ENCODE measurements around the gene TIFAB.

TIFAB gene

DNA sequence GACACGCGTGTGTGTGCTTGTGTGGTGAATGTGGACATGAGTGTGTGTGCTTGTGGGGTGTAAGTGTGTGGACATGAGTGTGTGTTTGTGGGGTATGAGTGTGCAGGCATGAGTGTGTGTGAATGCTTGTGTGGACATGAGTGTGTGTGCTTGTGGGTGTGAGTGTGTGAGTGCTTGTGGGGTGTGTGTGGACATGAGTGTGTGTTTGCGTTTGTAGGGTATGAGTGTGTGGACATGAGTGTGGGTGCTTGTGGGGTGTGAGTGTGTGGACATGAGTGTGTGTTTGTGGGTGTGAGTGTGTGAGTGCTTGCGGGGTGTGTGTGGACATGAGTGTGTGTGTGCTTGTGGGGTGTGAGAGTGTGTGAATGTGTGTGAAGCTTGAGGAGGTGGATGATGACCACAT lies 29.8 kb upstream of the TIFAB start:
- DNase-seq = no peak

DNA sequence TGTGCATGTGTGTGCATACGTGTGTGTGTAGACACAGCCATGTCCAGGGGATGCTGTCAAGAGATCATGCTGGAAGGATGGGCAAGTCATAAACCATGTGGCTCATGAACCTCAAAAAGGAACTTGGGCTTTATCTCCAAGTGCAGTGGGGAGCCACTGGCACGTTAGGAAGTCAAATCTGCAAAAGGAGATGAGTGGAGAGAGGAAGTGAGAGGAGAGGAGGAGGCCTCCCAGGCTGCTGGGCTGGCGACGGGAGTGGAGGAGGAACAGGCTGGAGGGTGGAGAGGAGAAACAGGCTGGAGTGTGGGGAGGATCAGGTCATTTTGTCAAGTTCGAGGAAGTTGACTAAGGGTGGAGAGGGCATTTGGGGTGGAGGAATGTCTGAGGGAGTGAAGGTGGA lies 29.2 kb upstream of the TIFAB start:
- DNase-seq = no peak

DNA sequence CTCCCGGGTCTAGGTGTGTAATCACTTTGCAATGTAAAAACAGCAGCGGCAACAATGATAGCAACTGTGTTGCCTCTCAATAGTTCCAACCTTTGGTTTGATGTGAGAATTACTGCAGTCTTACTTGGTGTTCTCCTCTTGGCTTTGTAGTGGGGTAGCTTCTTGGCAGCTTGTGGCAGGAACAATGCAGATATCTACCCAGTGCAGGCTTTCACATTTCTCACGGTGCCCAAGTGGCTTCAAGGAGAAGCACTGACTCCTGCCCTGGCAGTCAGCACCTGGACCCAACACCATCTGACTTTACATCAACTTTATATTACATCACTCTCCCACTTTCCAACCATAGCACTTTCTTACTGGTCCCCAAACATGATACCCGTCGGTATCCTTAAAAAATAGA lies 28.4 kb upstream of the TIFAB start:
- DNase-seq = no peak

DNA sequence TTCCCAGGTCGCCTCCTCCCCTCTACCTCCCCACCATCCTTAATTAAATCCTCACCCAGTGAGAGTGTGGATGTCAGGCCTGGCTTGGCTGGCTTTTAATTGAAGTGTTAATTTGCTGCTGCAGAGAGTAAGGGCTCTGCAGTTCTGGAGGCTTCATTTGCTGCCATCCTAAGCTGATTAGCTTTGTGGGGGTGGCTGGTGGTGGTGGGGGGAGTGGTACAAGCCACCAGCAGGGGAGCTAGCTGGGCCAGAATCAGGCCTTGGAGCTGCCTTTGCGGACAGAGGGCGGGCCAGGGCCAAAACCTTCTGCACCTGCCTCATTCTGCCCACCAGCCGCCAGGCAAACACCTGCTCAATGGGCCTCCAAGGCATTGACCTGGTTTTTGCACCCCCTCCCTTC lies 26.8 kb upstream of the TIFAB start:
- no peak for DNase-seq

DNA sequence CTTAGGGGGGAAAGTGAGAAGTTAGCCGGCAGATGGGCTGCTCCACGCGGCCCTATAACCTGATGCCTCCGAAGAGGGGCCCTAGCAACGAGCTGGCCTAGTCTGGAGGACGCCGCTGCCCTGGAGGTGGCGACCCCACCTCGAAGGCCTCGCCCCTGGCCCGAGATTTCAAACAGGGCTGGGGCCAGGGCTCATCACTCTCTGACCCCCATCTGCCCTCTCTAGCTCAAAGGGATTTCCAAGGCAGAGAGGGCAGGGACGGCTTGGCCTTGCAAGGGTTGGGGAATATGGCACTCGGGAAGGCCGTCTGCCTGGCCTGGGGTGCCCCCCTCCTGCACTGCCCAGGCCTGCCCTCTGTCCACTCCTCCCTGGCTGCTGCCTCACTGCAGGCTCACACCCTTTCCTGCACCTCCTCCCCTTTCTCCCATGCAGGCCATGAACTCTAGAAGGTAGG lies 25.5 kb upstream of the TIFAB start:
- no peak for DNase-seq

DNA sequence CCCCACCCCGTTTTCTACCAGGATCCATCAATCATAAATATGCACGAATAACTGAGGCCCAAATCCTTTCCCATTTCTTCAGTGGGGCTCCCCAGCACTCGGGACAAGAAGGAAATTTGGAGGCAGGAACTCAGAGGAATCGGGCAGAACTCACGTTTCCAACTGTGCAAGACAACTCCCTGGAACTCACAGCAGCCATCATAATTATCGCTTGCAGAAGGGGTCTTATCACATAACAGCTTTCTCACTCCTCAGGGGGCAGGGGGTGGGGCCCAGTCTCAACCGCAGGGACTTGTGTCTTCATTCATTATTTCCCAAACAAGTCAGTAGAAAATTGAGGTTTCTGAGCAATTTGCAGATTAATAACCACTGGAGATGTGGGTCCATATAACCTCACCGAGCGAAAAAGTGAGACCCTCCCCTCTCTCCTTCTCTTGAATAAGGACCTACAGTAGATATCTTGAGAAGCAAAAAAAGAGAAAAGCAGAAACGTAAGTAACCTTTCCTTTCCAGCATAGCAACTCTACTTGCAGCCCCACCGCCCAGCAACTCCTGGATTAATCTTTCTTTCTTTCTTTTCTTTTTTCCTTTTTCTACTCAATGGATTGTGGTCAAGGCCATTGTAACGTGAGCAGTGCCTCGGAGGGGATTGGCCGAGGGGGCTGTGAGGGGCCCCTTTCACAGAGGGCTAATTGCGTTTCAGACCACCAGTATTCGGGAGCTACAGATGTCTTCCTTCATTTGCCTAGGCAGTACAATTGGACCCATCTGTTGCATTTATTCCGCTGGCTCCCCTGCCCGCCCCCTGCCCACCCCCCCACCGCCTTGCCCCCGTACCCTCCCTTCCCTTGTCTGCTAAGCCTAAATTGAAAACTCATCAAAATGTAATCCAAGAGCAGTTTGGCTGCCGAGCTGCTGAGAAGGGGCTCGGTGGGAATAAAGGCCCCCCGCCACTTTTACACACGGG lies 24.7 kb upstream of the TIFAB start:
- no peak for DNase-seq

DNA sequence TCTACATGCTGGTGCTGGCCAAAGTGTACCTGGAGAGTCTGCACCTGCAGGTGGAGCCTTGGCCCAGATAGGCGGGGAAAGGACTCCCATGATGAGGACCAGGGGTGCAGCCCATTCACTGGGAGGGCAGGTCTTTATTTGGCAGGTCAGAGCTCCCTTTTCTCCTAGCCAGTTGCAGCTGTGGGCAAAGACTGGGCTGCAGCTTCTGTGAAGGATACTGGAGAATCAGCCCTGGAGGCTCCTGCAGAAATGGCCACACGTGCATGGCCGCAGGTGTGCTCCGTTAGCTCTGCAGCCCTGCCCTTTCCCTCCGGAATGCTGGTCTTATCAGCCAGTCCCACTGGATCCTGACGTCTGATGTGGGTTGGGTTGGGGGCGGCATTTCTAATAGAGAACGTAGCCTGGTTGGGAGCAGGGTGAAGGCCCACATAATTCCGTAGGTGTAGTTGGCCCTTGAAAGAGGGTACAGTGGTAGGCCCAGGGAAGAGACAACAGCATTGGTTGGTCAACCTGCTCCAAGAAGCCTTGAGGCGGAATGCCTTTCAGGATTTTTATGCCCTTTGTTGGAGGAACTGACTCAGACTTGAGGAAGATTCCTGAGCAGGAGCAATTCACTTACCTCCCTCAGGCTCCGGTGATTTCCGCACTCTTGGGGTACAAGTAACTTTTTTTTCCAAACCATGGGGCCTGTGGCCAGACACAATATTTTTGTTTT lies 22.0 kb upstream of the TIFAB start:
- no peak for DNase-seq

DNA sequence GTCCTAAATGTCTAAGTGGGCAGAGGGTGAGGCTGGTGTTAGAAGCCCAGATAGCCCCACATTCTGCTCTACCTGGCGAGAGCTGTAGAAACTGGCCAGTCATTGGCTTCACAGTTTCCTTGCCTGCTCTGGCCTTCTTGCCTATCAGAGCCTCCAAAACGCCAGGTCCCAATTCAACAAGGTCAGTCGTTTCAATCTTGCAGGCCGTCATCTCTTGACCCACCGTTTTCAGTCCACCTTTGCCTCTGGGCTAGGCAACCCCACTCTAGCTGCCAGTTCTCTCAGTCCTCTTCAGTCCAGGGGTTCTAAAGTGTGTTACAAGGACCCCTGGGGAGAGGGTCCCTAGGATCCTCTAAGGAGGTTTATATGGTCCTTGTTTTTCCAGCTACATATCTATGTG lies 20.0 kb upstream of the TIFAB start:
- no peak for DNase-seq

DNA sequence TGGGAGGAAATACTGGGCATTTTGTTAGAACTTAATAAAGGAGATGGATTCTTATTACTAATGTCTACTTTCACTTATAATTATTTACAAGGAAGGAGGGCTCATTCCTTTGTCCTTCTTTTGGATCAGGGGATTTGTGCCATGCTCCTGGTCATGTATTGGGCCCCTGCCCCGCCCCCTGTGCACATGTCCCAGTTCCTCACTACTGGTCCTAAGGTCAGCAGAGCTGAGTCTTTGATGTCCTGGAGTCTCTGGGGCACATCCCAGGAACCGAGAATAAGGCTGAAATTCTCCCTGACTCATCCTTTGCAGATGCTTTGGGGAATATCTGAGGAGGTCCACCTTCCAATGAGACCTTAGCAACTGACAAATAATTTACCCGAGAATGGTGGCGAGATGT lies 19.6 kb upstream of the TIFAB start:
- no peak for DNase-seq

DNA sequence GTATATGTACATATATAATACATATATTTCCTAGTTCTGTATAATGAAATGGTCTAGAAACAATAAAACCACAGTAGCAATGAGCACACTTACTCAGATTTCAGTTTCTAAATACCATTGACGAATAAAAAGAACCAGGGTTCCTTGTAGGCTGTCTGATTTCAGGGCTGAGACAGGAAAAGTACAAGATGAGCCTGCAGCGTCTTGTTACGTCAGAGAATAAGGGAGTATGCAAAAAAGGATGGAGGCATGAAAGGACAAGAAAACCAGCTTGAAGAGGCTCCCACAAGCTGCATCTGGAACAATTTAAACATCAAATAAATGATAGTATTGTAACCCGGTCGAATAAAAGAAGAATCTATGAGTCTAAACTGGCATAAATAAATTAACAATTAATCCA lies 17.8 kb upstream of the TIFAB start:
- DNase-seq = no peak

DNA sequence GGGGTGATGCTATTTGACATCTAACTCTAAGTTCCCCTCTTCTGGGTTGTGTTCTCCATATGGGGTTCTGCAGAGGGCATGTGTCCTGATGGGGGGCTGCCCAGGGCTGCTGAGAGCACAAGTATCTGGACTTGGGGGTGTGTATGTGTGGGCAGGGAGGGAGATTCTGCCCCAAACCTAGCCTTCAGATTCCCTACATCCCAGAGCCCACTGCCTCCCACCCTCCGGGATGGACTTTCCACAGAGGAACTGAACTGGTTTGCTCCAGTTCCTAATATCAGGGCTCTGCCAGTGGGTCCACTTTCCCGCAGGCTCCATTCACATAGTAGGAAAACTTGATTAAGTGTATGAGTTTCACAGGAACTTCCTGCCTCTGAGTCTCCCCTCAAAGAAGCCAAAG lies 16.4 kb upstream of the TIFAB start:
- no peak for DNase-seq

DNA sequence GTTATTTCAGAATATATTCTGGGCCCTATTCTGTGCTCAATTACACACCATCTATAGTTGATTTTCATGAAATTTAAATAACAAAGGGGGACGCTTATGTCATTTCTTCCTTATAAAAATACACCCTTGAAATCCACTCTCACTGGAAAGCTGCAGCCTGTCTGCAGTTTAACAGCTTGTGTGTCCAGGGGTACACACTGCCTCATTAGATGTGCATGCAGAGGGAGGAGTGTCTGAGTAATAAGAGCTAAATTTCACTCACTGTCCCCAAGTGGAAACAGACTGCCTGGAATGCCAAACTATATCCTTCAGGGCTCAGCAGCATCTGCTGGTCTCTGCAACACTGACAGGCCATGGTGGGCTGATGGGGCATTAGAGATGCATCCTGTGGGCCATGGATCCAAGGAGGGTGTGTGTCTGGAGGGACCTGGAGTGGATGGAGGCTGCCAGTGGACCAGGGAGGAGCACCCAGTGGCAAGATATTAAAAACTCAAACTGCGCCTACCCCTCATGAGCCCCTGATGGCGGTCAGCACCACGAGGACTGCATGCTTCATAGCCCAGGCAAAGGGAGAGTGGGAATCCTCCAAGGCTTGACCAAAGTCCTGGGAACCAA lies 15.8 kb upstream of the TIFAB start:
- no peak for DNase-seq

DNA sequence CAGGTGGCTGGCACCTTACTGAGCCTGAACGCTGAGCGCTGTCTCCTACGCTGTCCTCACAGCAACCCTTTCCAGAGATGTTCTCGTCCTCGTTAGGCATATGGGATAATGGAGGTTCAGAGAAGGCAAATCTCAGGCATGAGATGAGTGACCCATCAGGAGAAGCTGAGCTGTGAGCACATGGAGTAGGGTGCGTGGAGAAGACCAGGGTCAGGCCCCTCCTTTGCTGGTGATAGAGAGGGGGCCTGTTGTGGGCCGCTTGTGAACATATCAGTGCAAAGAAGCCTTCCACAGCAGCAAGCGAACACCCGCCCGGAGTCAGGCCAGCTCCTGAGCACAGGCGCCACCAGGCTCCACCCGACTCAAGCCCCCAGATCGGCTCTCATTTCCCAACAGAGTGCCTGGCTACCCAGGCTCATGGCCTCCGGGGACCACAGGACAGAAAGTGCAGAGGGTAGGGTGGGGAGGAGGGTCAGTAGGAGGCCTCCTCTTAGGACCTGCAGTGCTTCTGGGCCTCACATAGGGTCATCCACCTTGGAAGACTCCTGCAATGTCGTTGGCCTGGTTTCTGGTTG lies 15.0 kb upstream of the TIFAB start:
- no peak for DNase-seq

DNA sequence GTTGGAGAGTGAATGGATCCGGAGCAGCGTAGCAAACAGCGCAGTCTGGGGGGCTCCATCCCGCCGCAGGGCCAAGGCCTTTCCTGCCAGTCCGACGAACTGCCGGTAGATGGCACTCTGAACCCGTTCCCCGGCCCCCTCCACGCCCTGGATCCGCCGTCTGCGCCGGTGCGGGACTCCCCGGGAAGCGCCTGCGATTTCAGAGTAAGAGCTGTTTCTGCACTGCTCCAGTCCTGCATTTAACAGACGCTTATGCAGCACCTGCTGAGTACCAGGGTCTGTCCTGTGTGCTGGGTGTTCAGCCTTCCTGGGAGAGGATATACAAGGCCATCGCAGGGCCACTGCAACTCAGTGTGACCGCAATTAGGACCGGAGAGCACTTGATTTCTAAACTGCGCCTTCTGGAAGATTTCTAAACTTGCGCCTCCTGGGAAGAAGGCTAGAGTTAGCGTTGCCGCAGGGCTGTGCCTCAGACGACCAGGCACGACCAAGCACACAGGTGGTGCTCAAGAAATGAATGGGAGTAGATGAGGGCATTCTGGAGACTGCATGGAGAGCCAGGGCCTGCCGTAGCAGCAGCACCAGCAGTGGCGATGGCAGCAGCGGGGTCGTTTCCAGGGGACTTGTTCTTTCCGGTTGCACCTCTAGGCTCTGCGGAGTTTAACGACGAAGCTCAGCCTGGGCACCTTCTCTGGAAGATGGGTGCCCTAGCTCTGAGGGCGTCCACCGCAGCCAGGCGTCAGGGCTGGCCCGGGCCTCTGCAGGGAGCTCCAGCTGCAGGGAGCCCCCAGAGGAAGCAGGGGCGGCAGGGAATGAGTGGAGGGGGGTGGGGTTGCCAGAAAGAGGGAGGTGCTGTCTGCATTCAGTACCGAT lies 14.3 kb upstream of the TIFAB start:
- DNase-seq = peak in 3 of 5 donors; percentile 31 to 57 (median 48)

DNA sequence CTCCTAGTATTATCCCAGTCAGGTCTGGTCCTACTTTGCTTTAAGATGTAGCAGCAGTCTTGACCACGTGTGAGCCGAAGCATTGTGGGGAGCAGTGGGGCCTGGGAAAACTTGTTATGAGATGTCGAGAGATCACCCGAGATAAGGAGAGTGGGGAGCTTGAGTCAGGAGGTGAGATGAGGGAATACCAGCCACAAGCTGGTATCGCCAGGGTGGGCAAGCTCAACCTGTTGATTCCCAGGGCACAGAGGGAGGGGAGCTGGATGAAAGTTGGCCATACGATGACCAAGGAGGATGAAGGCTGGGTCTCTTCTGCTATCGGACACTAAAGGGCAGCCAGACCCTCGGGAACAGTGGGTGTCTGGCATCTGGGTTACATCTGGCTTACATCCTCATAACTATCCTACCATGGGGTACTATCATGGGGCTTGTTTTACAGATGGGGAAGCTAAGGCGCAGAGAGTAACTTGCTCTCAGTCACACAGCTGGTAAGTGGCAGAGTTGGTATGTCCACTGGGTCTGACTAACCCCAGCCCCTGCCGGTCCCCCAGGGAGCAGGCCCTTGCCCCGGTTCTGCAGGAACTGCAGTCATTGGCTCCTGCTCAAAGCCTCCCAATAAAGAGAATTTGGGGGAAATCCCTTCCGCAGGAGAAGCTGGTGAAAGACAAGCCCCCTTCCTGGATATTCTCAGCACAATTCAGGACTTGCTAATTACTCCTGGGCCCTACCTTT lies 13.4 kb upstream of the TIFAB start:
- DNase-seq = no peak

DNA sequence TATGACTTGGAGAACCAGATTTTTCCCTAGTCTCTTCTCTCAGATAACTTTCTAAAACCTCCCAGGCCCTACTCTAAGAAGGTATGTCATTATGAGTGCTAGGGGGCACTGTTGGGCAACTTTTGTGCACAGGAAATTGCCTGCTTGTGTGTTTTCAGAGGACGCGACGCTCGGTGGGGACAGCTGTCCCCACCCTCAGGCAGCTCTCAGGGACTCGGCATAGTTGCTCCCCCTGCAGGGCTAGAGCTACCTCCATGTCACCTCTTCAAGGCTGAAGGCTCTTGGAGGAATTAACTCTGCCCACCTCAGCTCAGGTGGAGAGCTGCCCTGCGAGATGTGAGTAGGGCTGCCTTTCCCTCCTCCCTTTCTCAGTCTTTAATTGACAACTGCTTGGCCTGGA lies 10.2 kb upstream of the TIFAB start:
- peak in 3 of 5 donors; percentile 26 to 67 (median 28) for DNase-seq

DNA sequence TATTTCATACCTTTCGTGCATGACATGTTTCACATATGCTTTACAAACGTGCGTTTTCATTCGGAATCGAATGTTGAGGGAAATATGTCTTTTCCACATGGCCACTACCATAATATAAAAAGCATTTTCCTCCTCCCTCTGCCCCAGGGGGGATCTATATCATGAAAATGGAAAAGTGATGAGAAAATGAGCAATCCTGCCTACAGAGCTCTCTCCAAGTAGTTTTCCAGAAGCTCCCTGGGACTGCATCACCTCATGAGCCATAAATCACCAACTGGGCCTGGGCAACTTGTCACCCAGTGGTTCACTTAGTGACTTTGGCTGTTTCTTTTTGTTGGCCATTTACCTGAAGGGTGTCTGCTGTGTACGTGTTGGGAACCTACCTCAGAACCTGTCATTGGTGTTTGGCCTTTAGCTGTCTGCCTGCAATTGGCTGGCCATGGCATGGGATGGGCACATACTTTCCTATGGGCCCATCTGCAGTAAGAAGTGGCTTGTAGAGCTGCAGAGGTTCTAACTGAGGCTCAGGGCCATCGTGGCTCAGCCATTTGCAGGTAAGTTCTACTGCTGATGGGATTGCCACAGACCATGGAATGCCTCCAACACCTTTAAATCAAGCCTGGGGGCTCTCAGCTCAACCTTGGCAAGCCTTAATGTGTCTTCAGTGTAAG lies 9.5 kb upstream of the TIFAB start:
- DNase-seq = no peak

DNA sequence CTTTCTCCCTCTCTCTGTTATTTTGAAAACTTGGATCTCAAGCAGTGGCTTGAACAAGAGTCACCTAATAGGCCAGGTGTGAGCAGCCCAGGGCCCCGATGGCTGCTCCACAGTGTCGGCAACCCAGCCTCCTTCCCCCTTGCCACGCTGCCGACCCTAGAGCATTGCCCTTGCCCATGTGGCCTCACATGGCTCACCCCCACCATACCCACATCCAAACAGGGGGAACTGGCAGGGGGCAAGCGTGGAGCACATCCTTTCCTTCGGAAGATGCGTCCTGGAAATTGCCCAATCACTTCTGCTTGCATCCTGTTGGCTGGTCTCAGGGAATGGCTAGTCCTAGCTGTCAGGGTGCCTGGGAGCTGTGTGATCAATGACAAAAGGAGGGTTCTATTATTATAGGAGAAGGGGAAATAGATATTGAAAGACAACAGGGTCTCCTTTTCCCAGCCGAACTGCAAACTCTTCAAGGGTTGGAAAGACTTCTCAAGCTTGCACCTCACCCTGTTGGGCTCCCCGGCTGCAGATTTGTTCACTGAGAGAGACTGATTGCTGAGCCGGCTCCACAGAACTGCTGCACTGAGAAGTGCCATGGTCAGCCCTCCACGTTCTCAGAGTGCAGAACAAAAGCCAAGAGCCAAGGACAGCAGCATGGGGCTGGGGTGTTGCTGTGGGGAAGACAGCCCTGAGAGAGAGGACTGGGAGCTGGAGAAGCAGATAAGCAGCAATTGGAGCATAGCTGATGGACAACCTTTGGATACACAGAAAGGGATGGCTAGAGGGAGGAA lies 8.3 kb upstream of the TIFAB start:
- no peak for DNase-seq

DNA sequence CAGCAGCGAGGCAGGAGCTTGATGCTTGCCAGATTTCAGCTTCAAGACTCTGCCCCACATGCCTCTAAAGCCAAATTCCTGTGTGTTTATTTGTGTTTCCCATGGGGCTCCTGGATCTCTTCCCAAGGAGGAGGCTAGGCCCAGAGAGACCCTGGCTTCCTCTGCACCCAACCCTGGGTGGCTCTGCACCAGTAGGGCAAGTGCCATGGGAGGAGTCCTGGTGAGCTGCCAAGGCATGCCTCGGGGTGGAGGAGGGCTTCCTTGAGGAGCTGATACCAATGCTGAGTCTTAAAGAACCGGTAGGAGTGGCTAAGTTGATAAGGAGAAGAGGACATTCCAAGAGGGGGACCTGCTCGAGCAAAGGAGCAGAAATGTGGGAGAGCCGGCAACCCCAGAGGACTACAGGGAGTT lies 6.8 kb upstream of the TIFAB start:
- DNase-seq = no peak

DNA sequence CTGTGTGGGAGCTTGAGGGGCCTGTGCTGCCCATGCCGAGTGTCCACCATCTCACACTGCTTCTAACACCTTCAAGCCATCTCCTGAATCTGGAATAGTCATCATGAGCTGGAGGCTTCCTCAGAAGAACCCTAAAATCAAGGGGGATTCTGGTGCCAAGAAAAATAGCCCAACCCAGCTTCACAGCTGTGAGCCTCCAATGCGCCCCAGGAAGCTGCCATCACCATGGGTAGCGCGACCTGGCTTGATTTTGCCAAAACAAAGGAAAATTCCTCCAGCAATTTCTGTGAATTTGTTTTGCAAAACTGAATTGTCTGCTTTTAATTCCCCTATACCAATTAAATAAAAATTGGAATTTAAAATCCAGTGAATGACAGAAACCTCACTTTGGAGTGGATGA lies 6.2 kb upstream of the TIFAB start:
- DNase-seq = no peak
